ENCODE measurements around the gene LANCL1. TPM values are rescaled to one million over a fixed set of nuclear protein-coding genes. Genes with fewer than 3 reads are reported as not detected.

The LANCL1 gene
- total and polyA plus RNA-seq, 2 experiments from 2014 or later, result 22.7 to 40.2 TPM

DNA sequence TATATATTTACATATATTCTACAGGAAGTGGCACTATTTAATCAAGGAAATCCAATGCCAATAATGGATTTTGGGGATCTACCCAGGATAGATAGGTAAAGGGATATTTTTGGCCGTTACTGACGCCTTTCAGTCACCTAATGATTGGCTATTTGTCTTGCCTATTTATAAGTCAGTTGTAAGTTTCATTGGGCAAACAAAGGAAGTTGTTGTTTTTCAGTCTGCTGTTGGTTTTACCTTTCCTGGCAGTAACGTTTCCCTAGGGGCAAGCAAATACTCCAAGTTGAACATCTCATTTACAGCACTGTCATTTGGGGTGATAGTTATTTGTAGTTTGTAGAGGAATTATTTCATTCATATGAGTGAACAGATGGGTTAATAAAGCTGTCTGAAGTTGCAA lies 17.0 kb upstream of the LANCL1 start:
- Histone ChIP-seq H3K9me3 (ENCODE audit: low read depth) (no peaks in the 10 kb centered on the region), H3K4me1 (ENCODE audit: insufficient read depth) (no peaks in the 10 kb centered on the region), H4K20me1 (ENCODE audit: insufficient read depth, poor library complexity, severe bottlenecking) (no peaks in the 10 kb centered on the region), H3K4me2 (no peak overlapping the region), H3K9me2 (replicated peaks; ENCODE audit: insufficient read depth) (no peaks in the 10 kb centered on the region), H3K4me3 (no peak overlapping the region), H3K27me3 (no peaks in the 10 kb centered on the region), H3K79me2 (no peaks in the 10 kb centered on the region), H3K27ac (no peak overlapping the region), H2AFZ (no peak overlapping the region), H3K36me3 (replicated peaks; ENCODE audit: insufficient read depth, low read depth) (no peaks in the 10 kb centered on the region)
- TF ChIP-seq EZH2 (IDR thresholded peaks at IDR 0.05; ENCODE audit: borderline replicate concordance) (no peak), EZH2phosphoT487 (IDR thresholded peaks at IDR 0.05; ENCODE audit: low read depth, severe bottlenecking, unreplicated experiment) (no peak)
- TF ChIP-seq, protein P1, sequence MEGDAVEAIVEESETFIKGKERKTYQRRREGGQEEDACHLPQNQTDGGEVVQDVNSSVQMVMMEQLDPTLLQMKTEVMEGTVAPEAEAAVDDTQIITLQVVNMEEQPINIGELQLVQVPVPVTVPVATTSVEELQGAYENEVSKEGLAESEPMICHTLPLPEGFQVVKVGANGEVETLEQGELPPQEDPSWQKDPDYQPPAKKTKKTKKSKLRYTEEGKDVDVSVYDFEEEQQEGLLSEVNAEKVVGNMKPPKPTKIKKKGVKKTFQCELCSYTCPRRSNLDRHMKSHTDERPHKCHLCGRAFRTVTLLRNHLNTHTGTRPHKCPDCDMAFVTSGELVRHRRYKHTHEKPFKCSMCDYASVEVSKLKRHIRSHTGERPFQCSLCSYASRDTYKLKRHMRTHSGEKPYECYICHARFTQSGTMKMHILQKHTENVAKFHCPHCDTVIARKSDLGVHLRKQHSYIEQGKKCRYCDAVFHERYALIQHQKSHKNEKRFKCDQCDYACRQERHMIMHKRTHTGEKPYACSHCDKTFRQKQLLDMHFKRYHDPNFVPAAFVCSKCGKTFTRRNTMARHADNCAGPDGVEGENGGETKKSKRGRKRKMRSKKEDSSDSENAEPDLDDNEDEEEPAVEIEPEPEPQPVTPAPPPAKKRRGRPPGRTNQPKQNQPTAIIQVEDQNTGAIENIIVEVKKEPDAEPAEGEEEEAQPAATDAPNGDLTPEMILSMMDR (IDR thresholded peaks at IDR 0.05; ENCODE audit: poor library complexity), result no peak
- 71% methylated on average over 3 of the region's 3 CpGs for WGBS (ENCODE audit: low lambda C conversion rate, missing lambda C conversion rate)
- DNase-seq (ENCODE audit: low spot score), result no peak

DNA sequence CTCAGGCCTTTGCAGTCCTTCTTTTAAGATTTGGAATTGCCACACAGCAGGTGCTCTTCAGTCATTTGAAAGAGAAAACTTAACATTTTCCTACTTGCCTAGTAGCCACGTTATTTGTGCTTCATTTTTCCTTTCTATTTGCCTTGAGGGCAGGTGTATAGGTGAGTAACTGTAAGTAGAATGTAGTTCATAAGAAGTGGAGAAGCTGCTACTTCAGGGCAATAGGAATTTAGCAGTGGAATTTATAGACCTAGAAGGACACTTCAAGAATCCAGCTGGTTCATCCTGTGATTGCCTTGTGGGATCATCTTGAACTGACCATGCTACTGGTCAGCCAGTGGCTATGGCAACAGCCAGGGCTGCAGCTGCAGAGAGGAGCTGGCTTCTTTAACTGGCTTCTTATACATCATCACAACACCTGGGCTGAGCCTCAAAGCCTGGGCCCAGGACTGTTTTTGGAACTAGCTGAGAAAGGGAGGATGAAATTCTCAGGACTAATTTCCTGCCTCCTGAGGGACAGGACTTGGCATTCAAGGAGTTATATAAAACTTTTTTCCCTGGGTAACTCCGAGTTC lies 5.1 kb upstream of the LANCL1 start:
- Histone ChIP-seq H4K20me1 (ENCODE audit: insufficient read depth, poor library complexity, severe bottlenecking) (no peaks in the 10 kb centered on the region), H3K36me3 (replicated peaks; ENCODE audit: insufficient read depth, low read depth) (no peaks in the 10 kb centered on the region), H3K4me1 (ENCODE audit: insufficient read depth) (no peaks in the 10 kb centered on the region), H3K4me3 (no peak overlapping the region), H2AFZ (no peak overlapping the region), H3K27ac (no peak overlapping the region), H3K79me2 (no peaks in the 10 kb centered on the region), H3K4me2 (no peak overlapping the region), H3K27me3 (no peaks in the 10 kb centered on the region), H3K9me2 (replicated peaks; ENCODE audit: insufficient read depth) (no peaks in the 10 kb centered on the region), H3K9me3 (ENCODE audit: low read depth) (no peaks in the 10 kb centered on the region)
- TF ChIP-seq EZH2 (IDR thresholded peaks at IDR 0.05; ENCODE audit: borderline replicate concordance), result no peak
- TF ChIP-seq EZH2phosphoT487 (IDR thresholded peaks at IDR 0.05; ENCODE audit: low read depth, severe bottlenecking, unreplicated experiment), result no peak
- TF ChIP-seq, protein P1 (IDR thresholded peaks at IDR 0.05; ENCODE audit: poor library complexity), result no peak
- 38% methylated on average over 2 of the region's 2 CpGs for WGBS (ENCODE audit: low lambda C conversion rate, missing lambda C conversion rate)
- DNase-seq (ENCODE audit: low spot score), result no peak

DNA sequence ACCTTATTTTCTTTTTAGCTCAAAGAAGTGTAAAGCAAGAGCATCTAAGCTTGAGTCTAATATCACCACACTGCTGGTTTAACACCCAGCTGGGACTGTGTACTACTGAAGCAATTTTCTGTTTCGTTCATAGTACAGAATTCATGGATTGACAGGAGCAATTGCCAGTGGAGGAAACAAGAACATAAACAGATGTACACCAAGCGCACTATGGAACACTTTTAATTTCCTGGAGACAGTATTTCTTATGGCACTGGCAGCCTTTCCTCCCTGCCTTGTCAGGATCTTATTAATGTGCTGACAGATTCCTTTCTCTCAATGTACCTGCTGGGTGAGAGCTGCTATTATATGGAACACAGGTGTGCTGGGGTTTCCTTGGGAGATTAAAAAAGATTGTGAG lies 4.2 kb upstream of the LANCL1 start:
- no peak for DNase-seq (ENCODE audit: low spot score)
- Histone ChIP-seq H3K36me3 (replicated peaks; ENCODE audit: insufficient read depth, low read depth) (no peaks in the 10 kb centered on the region), H3K27me3 (no peaks in the 10 kb centered on the region), H4K20me1 (ENCODE audit: insufficient read depth, poor library complexity, severe bottlenecking) (no peaks in the 10 kb centered on the region), H2AFZ (no peak overlapping the region), H3K9me3 (ENCODE audit: low read depth) (no peaks in the 10 kb centered on the region), H3K4me3 (no peak overlapping the region), H3K4me1 (ENCODE audit: insufficient read depth) (no peaks in the 10 kb centered on the region), H3K4me2 (no peak overlapping the region), H3K27ac (no peak overlapping the region), H3K79me2 (peaks cover 3% of the 10 kb centered on the region), H3K9me2 (replicated peaks; ENCODE audit: insufficient read depth) (no peaks in the 10 kb centered on the region)
- TF ChIP-seq EZH2phosphoT487 (IDR thresholded peaks at IDR 0.05; ENCODE audit: low read depth, severe bottlenecking, unreplicated experiment), result no peak
- no peak for TF ChIP-seq EZH2 (IDR thresholded peaks at IDR 0.05; ENCODE audit: borderline replicate concordance)
- TF ChIP-seq, protein P1 (IDR thresholded peaks at IDR 0.05; ENCODE audit: poor library complexity), result no peak
- WGBS (ENCODE audit: low lambda C conversion rate, missing lambda C conversion rate), result 78% methylated on average over 2 of the region's 2 CpGs
